ENCODE results near the gene COL25A1.
"Not testable (repeated sequence)": the region's sequence is repeated elsewhere in the genome, so short reads cannot be mapped to it uniquely, and the experiment has no call there.

Gene COL25A1

GRCh38 chr4:109051054-109051453, 251.4 kb downstream of the COL25A1 start:
- DNase-seq (ENCODE audit: low read depth in 2 of 2) = no peak

GRCh38 chr4:109049926-109050325, 252.5 kb downstream of the COL25A1 start:
- DNase-seq (ENCODE audit: low read depth in 2 of 2) = no peak

- no peak for DNase-seq (ENCODE audit: low read depth in 2 of 2)
These were observed 255.8 kb downstream of the COL25A1 start for GRCh38 chr4:109046471-109047201.

DNA sequence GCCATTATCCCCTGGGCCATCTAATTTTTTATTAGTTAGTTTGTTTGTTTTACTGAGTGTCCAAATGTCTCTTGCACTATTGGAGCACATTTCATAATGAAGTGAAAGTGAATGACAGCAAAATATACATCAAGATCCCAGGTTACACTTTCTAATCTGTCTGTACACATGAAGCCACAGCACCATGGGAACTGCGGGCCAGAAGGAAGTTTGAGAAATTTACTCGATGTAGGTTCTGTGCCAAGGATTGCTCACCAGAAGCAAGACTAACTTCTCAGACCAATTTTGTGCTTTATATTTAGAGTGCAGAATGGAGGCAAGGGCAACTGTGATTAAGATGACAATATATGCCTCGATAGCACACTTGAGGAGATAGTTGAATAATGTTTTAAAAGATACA, 258.0 kb downstream of the COL25A1 start:
- DNase-seq (ENCODE audit: low read depth in 2 of 2) = no peak

DNA sequence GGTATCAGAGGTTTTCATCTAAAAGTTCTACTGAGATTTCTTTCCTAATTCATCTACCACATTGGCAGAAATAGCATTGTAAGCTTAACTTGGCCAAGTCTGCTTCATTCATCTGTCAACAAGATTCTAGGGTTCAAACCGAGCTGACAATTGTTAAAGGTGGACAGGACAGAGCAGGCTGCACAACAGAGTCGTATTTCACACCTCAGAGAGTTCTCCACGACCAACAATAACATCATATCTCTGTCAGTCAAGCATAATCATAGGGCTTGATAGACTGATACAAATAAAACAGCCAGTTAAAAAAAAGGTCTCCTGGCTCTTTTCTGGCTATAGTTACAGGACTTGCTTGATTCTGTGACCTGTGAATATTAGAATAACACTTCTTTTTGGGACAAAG, 259.2 kb downstream of the COL25A1 start:
- no peak for DNase-seq (ENCODE audit: low read depth in 2 of 2)

- DNase-seq (ENCODE audit: low read depth in 2 of 2) = no peak
These were observed 260.7 kb downstream of the COL25A1 start for GRCh38 chr4:109041463-109042360.

GRCh38 chr4:109040441-109040840, 262.0 kb downstream of the COL25A1 start:
- no peak for DNase-seq (ENCODE audit: low read depth in 2 of 2)

- no peak for DNase-seq (ENCODE audit: low read depth in 2 of 2)
These were observed 265.4 kb downstream of the COL25A1 start for GRCh38 chr4:109037026-109037425.

DNA sequence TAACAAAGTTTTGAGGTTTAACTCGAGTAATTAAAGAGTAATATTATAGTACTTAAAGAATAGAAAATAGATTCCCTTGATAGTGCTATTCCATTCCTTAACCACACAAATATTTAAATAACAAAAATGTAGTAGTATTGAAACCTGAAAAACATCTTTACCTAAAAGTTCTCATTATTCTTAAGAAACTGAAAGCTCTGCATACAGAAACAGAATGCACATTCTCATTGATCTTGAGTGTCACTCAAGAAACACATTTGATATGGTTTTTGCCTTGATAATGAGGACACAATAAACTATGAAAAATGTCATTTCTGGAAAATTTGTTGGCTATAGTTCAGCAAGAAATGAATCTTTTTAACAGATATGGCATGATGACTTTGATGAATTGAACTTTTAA, 268.5 kb downstream of the COL25A1 start:
- DNase-seq (ENCODE audit: low read depth in 2 of 2) = no peak

DNA sequence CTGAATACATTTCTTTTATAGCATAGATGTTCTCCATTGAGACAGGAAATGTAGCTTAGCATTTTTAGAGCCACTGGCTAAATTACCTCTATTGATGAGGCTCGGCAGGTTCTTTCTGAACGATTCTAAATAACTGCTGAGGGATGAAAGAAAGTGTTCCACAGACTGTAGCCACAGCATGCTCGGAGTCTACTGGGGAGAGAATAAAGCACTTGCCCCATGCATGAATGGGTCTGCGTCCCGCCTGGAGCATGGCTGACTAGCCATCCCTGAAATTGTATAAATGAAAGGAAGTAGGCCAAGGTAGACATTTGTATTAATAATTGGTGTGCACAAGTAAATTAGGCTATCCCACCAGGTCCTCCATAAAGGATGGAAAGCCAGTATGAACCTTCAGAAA, 269.8 kb downstream of the COL25A1 start:
- DNase-seq (ENCODE audit: low read depth in 2 of 2) = no peak

- DNase-seq (ENCODE audit: low read depth in 2 of 2) = no peak
These were observed 272.5 kb downstream of the COL25A1 start for GRCh38 chr4:109029987-109030386.

DNA sequence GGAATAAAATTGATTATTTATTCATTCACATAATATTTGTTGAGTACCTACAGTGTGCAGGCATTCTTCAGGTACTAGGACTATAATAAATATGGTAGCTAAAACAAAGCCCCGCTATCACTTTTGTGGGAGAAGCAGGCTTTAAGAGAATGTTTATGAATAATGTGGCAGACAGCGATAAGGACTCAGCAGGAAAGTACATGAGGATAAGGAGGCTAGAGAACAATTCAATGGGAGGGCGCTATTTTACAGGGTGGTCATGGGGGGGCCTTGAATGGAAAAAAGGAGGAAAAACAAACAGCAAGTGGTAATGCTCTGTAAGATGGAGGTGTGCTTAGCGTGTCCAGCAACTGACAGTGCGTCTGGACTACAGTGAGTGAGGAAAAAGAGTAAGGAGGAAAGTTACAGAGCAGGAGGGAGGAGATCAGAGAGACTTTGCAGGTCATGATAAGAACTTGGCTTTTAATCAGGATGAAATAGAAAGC, 275.4 kb downstream of the COL25A1 start:
- DNase-seq (ENCODE audit: low read depth in 2 of 2) = no peak

DNA sequence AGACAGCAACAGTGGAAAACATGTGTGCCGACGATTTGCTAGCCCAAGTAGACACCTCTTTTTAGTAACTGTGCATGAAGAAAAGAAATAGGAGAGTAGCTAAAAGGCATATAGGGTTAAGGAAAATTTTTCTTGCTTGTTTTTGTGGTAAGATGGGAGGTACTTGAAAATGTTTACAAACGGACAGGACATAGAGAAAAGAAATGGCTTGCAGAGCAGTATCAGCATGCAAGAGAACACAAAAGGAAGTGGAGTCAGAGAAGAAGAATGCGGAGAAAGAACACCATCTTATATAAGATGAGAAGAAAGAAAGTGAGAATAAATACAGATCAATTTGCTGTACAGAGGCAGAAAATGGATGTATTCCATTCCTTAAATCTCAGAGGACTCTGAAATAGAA, 275.9 kb downstream of the COL25A1 start:
- no peak for DNase-seq (ENCODE audit: low read depth in 2 of 2)

- DNase-seq (ENCODE audit: low read depth in 2 of 2) = no peak
These were observed 276.9 kb downstream of the COL25A1 start for GRCh38 chr4:109025471-109026076.

DNA sequence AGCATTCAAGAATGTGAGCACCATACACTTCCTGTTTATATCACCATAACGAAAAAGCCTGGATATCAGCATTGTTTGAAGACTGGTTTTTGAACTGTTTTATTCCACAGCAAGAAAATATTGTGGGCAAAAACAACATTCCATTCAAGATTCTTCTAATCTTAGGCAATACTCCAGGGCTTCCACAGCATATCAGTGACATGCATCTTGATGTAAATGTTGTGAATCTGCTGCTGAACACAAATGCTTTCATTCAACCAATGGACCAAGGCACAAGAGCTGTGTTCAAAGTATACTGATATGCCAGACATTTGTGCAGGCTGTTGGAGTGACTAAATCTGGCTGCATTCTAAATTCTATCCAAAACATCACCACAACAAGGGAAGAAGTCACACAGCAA, 279.5 kb downstream of the COL25A1 start:
- no peak for DNase-seq (ENCODE audit: low read depth in 2 of 2)

DNA sequence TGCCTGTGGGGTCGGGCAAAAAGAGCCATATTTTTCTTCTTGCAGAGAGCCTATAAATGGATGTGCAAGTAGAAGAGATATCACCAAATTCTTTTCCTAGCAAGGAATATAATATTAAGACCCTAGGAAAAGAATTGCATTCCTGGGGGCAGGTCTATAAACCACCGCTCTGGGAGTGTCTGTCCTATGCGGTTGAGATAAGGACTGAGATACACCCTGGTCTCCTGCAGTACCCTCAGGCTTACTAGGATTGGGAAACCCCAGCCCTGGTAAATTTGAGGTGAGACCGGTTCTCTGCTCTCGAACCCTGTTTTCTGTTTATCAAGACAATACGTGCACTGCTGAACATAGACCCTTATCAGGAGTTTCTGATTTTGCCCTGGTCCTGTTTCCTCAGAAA, 280.8 kb downstream of the COL25A1 start:
- DNase-seq (ENCODE audit: low read depth in 2 of 2) = not testable (repeated sequence)

DNA sequence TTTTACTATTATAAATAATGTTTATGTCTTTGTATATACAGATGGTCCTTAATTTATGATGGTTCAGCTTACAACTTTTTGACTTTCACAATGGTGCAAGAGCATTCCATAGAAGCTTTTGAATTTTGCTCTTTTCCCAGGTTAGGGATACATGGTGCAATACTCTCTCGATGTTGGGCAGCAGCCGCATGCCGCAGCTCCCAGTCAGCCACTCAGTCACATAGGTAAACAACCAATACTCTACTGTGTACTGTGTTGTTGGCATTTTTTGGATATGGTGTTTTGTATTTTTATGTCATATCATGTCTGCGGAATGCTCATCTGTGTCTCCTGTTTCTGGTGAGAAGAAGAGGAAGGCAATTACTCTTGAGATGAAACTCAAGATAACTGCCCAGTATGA, 281.6 kb downstream of the COL25A1 start:
- DNase-seq (ENCODE audit: low read depth in 2 of 2) = no peak

DNA sequence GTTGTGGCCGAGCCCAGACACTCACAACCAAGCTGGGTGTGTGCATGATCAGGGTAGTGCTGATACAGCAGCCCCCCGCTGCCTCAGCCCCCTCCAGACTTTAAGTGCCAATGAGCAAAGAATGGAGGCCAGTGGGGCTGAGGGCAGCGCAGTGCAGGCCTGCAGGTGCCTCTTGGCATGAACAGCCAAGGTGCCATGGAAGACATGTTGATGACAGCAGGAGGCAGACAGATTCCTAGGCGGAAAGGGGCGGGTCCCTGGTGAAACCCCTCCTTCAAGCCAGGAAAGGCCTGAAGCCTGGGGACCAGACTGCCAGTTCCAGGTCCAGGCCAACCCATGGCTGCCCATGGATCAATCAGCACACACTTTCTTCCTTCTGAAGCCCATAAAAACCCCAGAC, 286.3 kb downstream of the COL25A1 start:
- DNase-seq (ENCODE audit: low read depth in 2 of 2) = no peak

DNA sequence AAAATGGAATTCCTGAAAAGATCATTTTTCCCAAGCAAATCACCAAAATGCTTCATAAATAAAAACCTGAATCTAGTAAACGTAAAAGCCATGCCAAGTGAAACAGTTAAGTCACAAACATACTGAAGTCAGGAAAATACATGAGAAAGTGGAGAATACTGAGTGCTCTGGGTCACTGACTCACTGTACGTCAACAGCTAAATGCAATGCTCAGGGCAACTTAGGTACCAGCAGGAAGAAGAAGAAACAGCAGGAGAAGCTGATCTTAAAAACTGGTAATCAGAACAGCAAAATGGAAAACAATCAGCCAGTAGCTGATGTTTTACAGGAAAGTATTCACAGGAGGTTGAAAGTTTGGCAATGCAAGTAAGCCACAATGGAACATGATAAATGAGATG, 287.0 kb downstream of the COL25A1 start:
- DNase-seq (ENCODE audit: low read depth in 2 of 2) = no peak

DNA sequence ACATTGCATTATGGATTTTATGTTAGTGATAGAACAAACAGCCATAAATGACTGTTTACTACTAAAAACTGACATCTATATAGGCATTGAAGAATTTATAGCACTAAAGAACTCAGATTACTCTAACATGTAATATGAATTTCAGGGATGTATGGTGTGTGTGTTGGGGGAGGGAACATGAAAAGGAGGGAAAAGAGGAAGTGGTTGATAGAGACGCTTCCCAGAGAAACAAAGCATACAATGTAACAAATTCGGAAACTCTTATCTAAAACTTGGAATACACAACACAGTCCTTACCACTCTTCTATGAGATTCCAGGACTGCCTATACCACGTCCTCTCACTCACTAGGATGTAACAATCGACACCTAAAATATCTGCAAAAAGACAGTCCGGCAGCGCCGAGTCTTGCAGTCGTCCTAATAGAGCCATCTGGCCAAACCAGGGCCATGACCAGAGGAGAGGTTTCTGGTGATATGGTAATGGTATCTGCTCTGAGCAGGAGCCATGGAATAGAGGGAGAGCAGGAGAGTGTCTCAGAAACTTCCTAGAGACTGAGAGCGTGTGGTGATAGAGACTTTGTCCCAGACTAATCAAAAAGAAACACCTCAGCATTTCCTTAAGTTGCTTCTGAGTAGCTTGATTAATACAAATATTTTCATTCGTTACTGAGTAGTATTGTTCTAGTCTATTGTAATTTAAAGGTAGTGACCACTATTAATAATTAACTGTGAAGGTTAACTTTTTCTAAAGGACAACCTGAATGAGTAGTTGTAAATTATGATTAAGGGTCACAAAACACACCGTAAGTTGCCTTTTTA, 287.7 kb downstream of the COL25A1 start:
- no peak for DNase-seq (ENCODE audit: low read depth in 2 of 2)

DNA sequence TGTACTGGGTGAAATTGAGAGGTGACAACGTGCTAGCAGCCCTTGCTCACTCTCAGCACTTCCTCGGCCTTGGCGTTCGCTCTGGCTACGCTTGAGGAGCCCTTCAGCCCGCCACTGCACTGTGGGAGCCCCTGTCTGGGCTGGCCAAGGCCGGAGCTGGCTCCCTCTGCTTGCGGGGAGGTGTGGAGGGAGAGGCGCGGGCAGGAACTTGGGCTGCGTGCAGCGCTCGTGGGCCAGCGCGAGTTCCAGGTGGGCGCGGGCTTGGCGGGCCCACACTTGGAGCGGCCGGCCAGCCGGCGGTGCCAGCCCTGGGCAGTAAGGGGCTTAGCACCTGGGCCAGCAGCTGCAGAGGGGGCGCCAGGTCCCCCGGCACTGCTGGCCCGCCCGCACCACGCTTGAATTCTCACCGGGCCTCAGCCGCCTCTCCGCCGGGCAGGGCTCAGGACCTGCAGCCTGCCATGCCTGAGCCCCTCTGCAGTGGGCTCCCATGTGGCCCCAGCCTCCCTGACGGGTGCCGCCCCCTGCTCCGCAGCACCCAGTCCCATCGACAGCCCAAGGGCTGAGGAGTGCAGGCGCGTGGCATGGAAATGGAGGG, 290.1 kb downstream of the COL25A1 start:
- DNase-seq (ENCODE audit: low read depth in 2 of 2) = no peak
